Activated B cell treated with CpG ODN at 0.5 μM for 24 hours (primary cell): ENCODE measurements around the gene VAT1L. TPM values are rescaled to one million over a fixed set of nuclear protein-coding genes. Genes with fewer than 3 reads are reported as not detected.

Experiments used
- ATAC-seq: fragments of 200-7000 bp; cut with Tn5 transposase; one replicate; pipeline ENCODE4 v1.10.0; 2021; ENCODE audit warnings: low read depth, mild to moderate bottlenecking, moderate library complexity
- CTCF ChIA-PET: fragments of 350-600 bp; sonication (Branson Sonifier 250); formaldehyde crosslinking; loops from one replicate; lab custom pipeline; 2021; ENCODE audit warnings: antibody characterized with exemption; lab: Charles Lee
- POLR2A ChIA-PET: fragments of 350-600 bp; sonication (Branson Sonifier 250); formaldehyde crosslinking; loops from one replicate; lab custom pipeline; 2021; ENCODE audit warnings: antibody characterized with exemption; lab: Charles Lee
- DNase-seq: peaks from one replicate; pipeline ENCODE4 v3.0.0; 2022
- H3K27ac Mint-ChIP-seq: one replicate; pipeline ENCODE4 v1.8.0; 2020; ENCODE audit warnings: mixed read lengths
- H3K27me3 Mint-ChIP-seq: one replicate; pipeline ENCODE4 v1.8.0; 2021; ENCODE audit warnings: mixed read lengths
- H3K36me3 Mint-ChIP-seq: one replicate; pipeline ENCODE4 v1.8.0; 2021; ENCODE audit warnings: low read depth, mixed read lengths
- H3K4me1 Mint-ChIP-seq: one replicate; pipeline ENCODE4 v1.8.0; 2021; ENCODE audit warnings: mixed read lengths
- H3K4me3 Mint-ChIP-seq: one replicate; pipeline ENCODE4 v1.8.0; 2020; ENCODE audit warnings: mild to moderate bottlenecking, mixed read lengths
- H3K9me3 Mint-ChIP-seq: one replicate; pipeline ENCODE4 v1.8.0; 2020; ENCODE audit warnings: mixed read lengths
- intact Hi-C: fragments of 100-400 bp; cut with micrococcal nuclease; formaldehyde crosslinking; loops from one replicate; pipeline ENCODE4 v1.15.1; 2024
- total RNA-seq: library from RNA; stranded (reverse); gene quantifications from 2 replicates; pipeline ENCODE4 v1.2.3, GENCODE V29; 2022
- TF ChIP-seq, protein P1 (sequence below): fragments of 200-600 bp; IDR thresholded peaks from one replicate; pipeline ENCODE4 v1.8.0; 2022; ENCODE audit warnings: antibody characterized with exemption, mild to moderate bottlenecking

VAT1L gene
- total RNA-seq, 1 donor from 2014 or later, result not detected

DNA sequence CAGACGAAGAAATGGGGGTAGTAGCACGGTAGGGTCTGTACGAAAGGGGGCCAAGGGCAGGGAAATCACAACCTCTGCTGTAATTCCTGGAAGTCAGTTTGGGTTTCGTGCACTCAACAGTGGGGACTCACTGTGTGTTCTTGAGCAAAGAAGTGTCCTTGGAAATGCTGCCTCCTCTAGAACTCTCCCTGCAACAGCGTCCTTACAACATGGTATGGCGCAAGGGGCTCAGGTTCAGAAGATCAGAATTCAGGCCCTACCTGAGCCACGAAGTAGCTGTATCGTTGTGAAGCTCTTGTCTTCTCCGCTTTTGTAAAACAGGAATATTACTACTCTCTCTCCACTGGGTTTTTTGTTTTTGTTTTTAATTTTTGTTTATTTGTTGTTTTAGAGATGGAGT is 127.7 kb downstream of the VAT1L start:
- no peak overlapping the region for H3K27ac Mint-ChIP-seq
- H3K4me3 Mint-ChIP-seq, result no peak overlapping the region
- no peak for DNase-seq
- H3K9me3 Mint-ChIP-seq, result no peaks in the 10 kb centered on the region
- TF ChIP-seq, protein P1, sequence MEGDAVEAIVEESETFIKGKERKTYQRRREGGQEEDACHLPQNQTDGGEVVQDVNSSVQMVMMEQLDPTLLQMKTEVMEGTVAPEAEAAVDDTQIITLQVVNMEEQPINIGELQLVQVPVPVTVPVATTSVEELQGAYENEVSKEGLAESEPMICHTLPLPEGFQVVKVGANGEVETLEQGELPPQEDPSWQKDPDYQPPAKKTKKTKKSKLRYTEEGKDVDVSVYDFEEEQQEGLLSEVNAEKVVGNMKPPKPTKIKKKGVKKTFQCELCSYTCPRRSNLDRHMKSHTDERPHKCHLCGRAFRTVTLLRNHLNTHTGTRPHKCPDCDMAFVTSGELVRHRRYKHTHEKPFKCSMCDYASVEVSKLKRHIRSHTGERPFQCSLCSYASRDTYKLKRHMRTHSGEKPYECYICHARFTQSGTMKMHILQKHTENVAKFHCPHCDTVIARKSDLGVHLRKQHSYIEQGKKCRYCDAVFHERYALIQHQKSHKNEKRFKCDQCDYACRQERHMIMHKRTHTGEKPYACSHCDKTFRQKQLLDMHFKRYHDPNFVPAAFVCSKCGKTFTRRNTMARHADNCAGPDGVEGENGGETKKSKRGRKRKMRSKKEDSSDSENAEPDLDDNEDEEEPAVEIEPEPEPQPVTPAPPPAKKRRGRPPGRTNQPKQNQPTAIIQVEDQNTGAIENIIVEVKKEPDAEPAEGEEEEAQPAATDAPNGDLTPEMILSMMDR, result no peak
- no peaks in the 10 kb centered on the region for H3K36me3 Mint-ChIP-seq
- ChIA-PET POLR2A (no interaction called here), CTCF (no interaction called here)
- no peaks in the 10 kb centered on the region for H3K27me3 Mint-ChIP-seq
- H3K4me1 Mint-ChIP-seq, result no peaks in the 10 kb centered on the region
- intact Hi-C loops, result no loop called here
- no peak for ATAC-seq

DNA sequence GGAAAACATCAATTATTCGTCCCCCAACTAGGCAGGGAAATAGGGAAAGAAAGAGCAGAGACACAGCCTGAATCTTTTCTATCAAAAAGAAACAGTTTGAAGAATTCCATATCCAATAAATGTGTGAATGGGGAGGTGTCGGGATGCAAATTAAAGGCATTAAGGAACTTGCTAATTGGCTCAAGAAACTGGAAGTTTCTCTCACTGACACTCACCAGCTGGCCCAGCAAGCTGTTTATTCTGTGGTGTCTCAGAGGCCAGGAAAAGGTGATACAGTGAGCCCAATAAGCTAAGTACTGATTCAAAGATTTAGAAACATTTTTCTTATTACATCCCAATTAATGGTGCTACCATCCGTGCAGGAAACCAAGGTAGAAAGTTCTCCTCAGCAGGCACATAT is 129.6 kb downstream of the VAT1L start:
- no peaks in the 10 kb centered on the region for H3K9me3 Mint-ChIP-seq
- DNase-seq (no peak), ATAC-seq (no peak)
- POLR2A ChIA-PET, result no interaction called here
- no peaks in the 10 kb centered on the region for H3K4me1 Mint-ChIP-seq
- TF ChIP-seq, protein P1, result no peak
- H3K4me3 Mint-ChIP-seq, result no peak overlapping the region
- H3K27ac Mint-ChIP-seq, result no peak overlapping the region
- intact Hi-C loops, result no loop called here
- no peaks in the 10 kb centered on the region for H3K36me3 Mint-ChIP-seq
- CTCF ChIA-PET, result no interaction called here
- H3K27me3 Mint-ChIP-seq, result no peaks in the 10 kb centered on the region

DNA sequence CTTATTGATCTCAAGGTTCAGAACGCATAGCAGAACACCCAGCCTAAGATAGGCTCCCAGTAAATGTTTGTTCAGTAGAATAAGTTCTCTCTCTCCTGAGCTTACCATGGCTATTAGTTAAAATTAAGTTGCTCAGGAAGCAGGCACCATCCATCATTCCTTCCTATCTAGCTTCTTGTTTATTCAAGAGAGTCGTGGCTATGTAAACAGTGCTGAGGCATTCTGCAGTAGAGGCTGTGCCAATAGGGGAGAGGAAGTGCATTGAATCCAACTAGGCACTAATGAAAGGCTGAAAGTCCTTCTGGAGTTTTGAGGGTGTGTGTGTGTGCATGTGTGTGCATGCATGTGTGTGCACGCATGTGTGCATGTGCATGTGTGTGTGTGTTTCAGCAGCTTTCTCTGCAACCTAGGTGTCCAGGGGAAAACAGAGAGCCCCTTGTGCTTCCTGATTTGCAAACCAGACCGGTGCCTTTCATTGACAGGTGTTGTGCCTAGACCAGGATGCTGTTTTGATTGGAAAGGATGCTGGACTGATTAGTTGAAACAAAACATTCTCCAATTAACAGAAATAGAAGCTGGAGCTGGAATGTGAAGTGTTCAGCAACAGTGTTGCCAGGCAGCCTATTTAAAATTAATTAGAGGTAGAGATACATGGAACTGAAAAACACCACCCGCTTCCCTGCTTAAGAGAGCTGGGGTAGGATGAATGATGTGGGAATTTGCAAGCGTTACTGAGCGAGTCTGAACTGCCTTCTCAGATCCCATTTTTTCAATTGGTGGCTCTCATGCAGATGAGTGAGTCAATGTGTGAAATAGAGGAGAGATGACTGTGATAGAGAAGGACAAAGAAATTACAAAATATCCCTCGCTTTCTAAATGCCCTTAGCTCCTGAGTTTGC is 130.7 kb downstream of the VAT1L start:
- no peak for ATAC-seq
- CTCF ChIA-PET, result no interaction called here
- no peak overlapping the region for H3K27ac Mint-ChIP-seq

DNA sequence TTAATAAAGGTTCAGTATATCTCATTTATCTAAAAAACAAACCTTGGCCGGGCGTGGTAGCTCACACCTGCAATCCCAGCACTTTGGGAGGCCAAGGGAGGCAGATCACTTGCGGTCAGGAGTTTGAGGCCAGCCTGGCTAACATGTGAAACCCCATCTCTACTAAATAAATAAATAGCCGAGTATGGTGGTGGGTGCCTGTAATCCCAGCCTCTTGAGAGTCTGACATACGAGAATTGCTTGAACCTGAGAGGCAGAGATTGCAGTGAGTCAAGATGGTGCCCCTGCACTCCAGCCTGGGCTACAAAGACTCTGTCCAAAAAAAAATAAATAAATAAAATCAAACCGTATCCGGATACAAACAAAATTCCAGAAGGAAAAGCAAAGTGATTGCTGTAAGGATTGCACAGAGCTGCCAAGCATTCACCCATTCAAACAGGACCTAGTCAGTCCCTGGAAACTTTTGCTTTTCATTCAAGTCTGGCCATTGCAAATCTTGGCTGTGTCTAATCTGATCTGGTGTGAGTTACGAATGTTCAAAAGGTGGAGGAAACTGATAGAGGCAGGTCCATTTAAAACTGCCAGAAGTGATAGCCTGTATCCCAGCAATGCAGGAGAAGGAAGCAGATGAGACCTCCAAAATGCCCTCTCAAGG is 131.5 kb downstream of the VAT1L start:
- no peaks in the 10 kb centered on the region for H3K9me3 Mint-ChIP-seq
- POLR2A ChIA-PET, result no interaction called here
- peaks cover 3% of the 10 kb centered on the region for H3K27me3 Mint-ChIP-seq

More for the DNA sequence above, 130.7 kb downstream of the VAT1L start:
- Mint-ChIP-seq H3K4me3 (no peak overlapping the region), H3K27me3 (peaks cover 1% of the 10 kb centered on the region), H3K9me3 (no peaks in the 10 kb centered on the region), H3K36me3 (no peaks in the 10 kb centered on the region), H3K4me1 (no peaks in the 10 kb centered on the region)
- intact Hi-C loops, result no loop called here
- POLR2A ChIA-PET, result no interaction called here
- TF ChIP-seq, protein P1, result no peak
- DNase-seq, result no peak

GRCh38 chr16:77920984-77921383 is 132.6 kb downstream of the VAT1L start:
- DNase-seq (no peak), ATAC-seq (no peak)
- H3K27me3 Mint-ChIP-seq, result peaks cover 3% of the 10 kb centered on the region
- H3K9me3 Mint-ChIP-seq, result no peaks in the 10 kb centered on the region
- H3K4me3 Mint-ChIP-seq, result no peak overlapping the region
- ChIA-PET CTCF (no interaction called here), POLR2A (no interaction called here)
- TF ChIP-seq, protein P1, result no peak
- no peaks in the 10 kb centered on the region for H3K36me3 Mint-ChIP-seq
- no peaks in the 10 kb centered on the region for H3K4me1 Mint-ChIP-seq
- H3K27ac Mint-ChIP-seq, result no peak overlapping the region
- intact Hi-C loops, result no loop called here

More for the DNA sequence above, 131.5 kb downstream of the VAT1L start:
- intact Hi-C loops, result no loop called here
- no peak for DNase-seq
- ATAC-seq, result no peak
- Mint-ChIP-seq H3K4me3 (no peak overlapping the region), H3K27ac (no peak overlapping the region), H3K36me3 (no peaks in the 10 kb centered on the region), H3K4me1 (no peaks in the 10 kb centered on the region)
- TF ChIP-seq, protein P1, result no peak
- CTCF ChIA-PET, result no interaction called here
